AG04450 (cell line): Measurements from ENCODE around the gene LCN2. TPM values are rescaled to one million over a fixed set of nuclear protein-coding genes. Genes with fewer than 3 reads are reported as not detected.

Experiments used
- CTCF ChIA-PET: fragments of 300-600, 350-600 bp; formaldehyde crosslinking; extraction: SDS; loops from one replicate; lab custom pipeline; 2022; ENCODE audit warnings: antibody characterized with exemption, inconsistent platforms; lab: Charles Lee
- POLR2A ChIA-PET: fragments of 350-600 bp; formaldehyde crosslinking; extraction: SDS; loops from one replicate; lab custom pipeline; 2021; ENCODE audit warnings: antibody characterized with exemption, inconsistent platforms; lab: Yijun Ruan, JAX
- DNase-seq: peaks from one replicate; pipeline ENCODE4 v3.0.0-alpha.2; 2011; ENCODE audit warnings: low read depth, low spot score
- H3K27ac ChIP-seq: one replicate; pipeline ENCODE4 v1.5.1; 2012; ENCODE audit warnings: low read depth, low read length, control low read depth
- H3K27me3 ChIP-seq: one replicate; pipeline ENCODE4 v1.6.0; 2012; ENCODE audit warnings: low read length; ENCODE audit not compliant: control insufficient read depth, insufficient read depth
- H3K4me3 ChIP-seq: 2 replicates; pipeline ENCODE4 v1.5.1; 2011; ENCODE audit warnings: mild to moderate bottlenecking, low read depth, low read length, control low read depth
- H3K9me3 ChIP-seq: 2 replicates; pipeline ENCODE4 v1.5.1; 2012; ENCODE audit warnings: low read length; ENCODE audit not compliant: control insufficient read depth, insufficient read depth
- CTCF ChIP-seq: IDR thresholded peaks from 2 replicates; pipeline ENCODE4 v1.5.1; 2011; ENCODE audit warnings: low read depth, low read length, control low read depth, inconsistent platforms
- polyA plus RNA-seq: library from polyadenylated mRNA; depleted of rRNA; stranded (reverse); fragments of >200 nt; gene quantifications from 2 replicates; pipeline ENCODE4 v1.2.3, GENCODE V29; 2011

The LCN2 gene
- polyA plus RNA-seq, 1 experiment = not detected

- H3K9me3 ChIP-seq = no peaks in the 10 kb centered on the region; the same call in 1 of the 2 replicates
- H3K4me3 ChIP-seq = no peak overlapping the region
- DNase-seq = no peak
- H3K27ac ChIP-seq = no peak overlapping the region
- no peak for TF ChIP-seq CTCF
- CTCF ChIA-PET = interaction anchor here (4.5 to 11.1 kb wide), 2 partner anchors 15 to 159 kb away, joined by 29 to 102 read pairs; no protein-coding TSS in a partner anchor
- H3K27me3 ChIP-seq = no peaks in the 10 kb centered on the region
- POLR2A ChIA-PET = no interaction called here
These were observed 47.6 kb upstream of the LCN2 start for GRCh38 chr9:128101690-128102089.

- Histone ChIP-seq H3K4me3 (no peak overlapping the region), H3K27me3 (no peaks in the 10 kb centered on the region), H3K27ac (no peak overlapping the region), H3K9me3 (no peaks in the 10 kb centered on the region; the same call in 1 of the 2 replicates)
- no peak for DNase-seq
- ChIA-PET POLR2A (no interaction called here), CTCF (interaction anchor here (11.1 kb wide), 1 partner anchor 15 kb away, joined by 102 read pairs; no protein-coding TSS in a partner anchor)
- no peak for TF ChIP-seq CTCF
These were observed 47.1 kb upstream of the LCN2 start for GRCh38 chr9:128102196-128102595.

GRCh38 chr9:128102861-128103588 is 46.2 kb upstream of the LCN2 start:
- H3K9me3 ChIP-seq = no peaks in the 10 kb centered on the region; the same call in 1 of the 2 replicates
- DNase-seq = no peak
- no peak overlapping the region for H3K4me3 ChIP-seq
- ChIA-PET POLR2A (no interaction called here), CTCF (interaction anchor here (11.1 kb wide), 1 partner anchor 14 kb away, joined by 102 read pairs; no protein-coding TSS in a partner anchor)
- no peak for TF ChIP-seq CTCF
- no peaks in the 10 kb centered on the region for H3K27me3 ChIP-seq
- peak overlapping the region; percentile 31 for H3K27ac ChIP-seq

GRCh38 chr9:128103589-128103962 is 45.7 kb upstream of the LCN2 start:
- ChIA-PET CTCF (interaction anchor here (11.1 kb wide), 1 partner anchor 14 kb away, joined by 102 read pairs; no protein-coding TSS in a partner anchor), POLR2A (interaction anchor here (1.2 kb wide), 1 partner anchor 11 kb away, joined by 3 read pairs; no protein-coding TSS in a partner anchor)
- H3K27ac ChIP-seq = peak overlapping the region; percentile 31
- no peak overlapping the region for H3K4me3 ChIP-seq
- peak; percentile 32 for TF ChIP-seq CTCF
- DNase-seq = no peak
- H3K27me3 ChIP-seq = no peaks in the 10 kb centered on the region
- no peaks in the 10 kb centered on the region; the same call in 1 of the 2 replicates for H3K9me3 ChIP-seq

GRCh38 chr9:128104171-128104618 is 45.1 kb upstream of the LCN2 start:
- H3K27ac ChIP-seq = peak overlapping the region; percentile 11
- H3K27me3 ChIP-seq = no peaks in the 10 kb centered on the region
- CTCF ChIA-PET = interaction anchor here (11.1 kb wide), 1 partner anchor 13 kb away, joined by 102 read pairs; no protein-coding TSS in a partner anchor
- DNase-seq = no peak
- H3K4me3 ChIP-seq = no peak overlapping the region
- POLR2A ChIA-PET = interaction anchor here (1.2 to 1.5 kb wide), 2 partner anchors 10 to 13 kb away, joined by 3 read pairs; no protein-coding TSS in a partner anchor
- H3K9me3 ChIP-seq = no peaks in the 10 kb centered on the region; the same call in 1 of the 2 replicates
- TF ChIP-seq CTCF = no peak
